Measurements from ENCODE around the gene PTPRT.

The PTPRT gene

GRCh38 chr20:42510686-42511085, 679.0 kb downstream of the PTPRT start:
- no peak for DNase-seq

DNA sequence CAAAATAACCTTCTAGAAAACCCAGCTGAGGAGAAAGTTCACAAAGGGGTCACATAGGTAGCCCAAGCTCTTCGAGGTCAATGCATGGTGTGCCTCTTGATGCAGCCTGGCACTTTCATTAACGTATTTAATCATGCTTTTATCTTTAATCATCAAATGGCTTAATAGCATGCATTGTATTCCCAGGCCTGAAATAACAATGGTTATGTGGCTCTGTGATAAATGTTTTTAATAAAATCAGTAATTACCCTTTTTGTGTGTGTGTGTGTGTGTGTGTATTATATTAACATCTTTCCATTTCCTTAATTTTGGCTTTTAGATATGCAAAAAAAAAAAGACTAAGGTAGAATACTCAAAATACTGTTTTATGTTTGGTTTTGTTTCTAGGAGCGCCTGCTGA, 681.8 kb downstream of the PTPRT start:
- DNase-seq: no peak

- DNase-seq: no peak
Measured at GRCh38 chr20:42506397-42506796, 683.3 kb downstream of the PTPRT start.

GRCh38 chr20:42502591-42502990, 687.1 kb downstream of the PTPRT start:
- DNase-seq: no peak

DNA sequence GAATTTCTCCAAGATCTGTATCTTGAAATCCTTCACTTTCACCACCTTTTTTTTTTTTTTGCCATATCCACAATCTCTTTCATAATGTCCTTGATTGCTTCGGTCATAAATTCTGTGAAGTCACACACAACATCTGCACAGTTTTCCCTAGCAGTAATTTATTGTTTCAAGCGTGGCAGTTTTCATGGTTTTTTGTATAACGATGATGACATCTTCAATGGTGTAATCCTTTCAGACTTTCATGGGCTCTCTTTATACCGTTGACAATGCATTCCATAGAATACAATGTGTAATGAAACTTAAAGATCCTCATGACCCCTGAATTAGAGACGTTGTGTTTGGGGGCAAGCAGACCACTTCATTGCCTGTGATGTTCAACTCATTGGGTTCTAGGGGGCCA, 693.1 kb downstream of the PTPRT start:
- DNase-seq: no peak

DNA sequence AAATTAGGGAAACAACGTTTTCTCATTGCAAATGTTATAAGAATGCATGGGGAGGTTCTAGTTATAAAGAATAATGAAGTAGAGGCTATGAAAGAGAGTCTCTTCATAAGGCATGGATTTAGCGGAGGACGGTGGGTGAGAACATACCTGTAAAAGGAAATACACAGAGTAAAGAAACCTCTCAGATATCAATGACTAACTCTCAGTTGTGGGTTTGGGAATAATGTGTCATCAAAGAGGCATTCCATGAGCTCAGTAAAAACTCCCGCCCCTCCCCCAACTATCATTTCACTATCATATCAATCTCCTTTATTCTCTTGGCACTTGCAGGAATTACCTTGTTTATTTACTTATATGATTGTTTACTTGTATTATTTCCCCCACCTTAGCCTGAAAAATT, 695.4 kb downstream of the PTPRT start:
- DNase-seq: no peak

GRCh38 chr20:42493001-42493400, 696.7 kb downstream of the PTPRT start:
- no peak for DNase-seq

DNA sequence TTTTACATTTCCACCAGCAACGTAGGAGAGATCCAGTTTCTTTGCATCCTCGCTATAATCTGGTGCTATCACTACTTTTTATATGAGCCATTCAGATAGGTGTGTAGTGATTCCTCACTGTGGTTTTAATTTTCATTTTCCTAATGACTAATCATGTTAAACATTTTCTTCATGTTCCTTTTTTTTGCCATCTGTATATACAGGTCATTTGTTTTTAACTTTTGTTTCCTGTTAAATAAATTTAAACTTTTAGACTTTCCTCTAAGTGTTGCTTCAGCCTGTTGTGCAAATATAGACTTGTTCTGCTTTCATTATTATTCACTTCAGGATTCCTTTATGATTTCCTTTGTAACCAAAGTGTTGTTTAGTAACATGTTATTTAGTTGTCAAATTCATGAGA, 697.4 kb downstream of the PTPRT start:
- DNase-seq: no peak

DNA sequence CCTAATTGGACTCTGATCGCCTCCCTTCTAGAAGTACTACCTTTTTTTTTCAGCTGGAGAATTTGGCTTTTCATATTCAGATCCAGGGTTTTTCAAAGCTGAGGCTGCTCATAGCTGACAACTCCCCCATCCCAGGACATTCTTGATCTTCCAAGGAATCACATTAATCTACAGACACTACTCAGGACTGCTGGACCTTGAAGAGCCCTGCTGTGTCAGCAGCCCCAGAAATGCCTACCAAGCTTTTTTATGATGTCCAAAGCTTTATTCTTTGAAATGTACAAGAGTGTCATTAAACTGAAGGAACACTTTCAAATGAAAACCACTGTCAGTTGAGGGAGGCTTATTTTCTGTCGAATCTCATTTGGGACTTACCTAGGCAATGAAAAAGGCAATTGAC, 704.1 kb downstream of the PTPRT start:
- DNase-seq: no peak

DNA sequence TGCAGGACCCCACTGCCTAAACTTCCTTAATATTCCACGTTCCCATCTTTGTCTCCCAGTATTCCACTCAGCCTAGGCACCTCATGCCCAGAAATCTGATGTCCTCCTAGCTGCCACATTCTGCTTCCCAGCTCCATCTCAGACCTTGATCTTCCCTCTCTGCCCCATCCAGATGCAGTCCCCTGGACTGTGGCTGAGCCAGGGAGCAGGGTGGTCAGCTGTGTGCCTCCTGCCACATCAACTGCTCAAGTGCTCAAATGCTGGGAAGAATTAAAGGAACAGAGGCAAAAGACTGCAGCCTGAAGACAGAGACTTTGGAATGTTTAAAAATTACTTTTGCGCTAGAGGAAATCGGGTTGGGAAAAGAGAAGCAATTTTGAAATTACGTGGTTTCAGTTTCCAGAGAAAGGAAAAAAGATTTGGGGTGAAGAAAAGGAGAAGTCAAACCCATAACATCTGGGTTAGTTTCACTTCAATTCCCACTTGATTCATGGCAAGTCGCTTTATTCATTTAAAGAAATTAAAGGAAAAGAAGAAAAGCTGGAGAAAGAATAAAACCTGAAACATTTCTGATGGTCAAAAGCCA, 704.8 kb downstream of the PTPRT start:
- DNase-seq: no peak

GRCh38 chr20:42484335-42484734, 705.4 kb downstream of the PTPRT start:
- DNase-seq: no peak

GRCh38 chr20:42483730-42484303, 705.9 kb downstream of the PTPRT start:
- DNase-seq: no peak

GRCh38 chr20:42482808-42483207, 706.9 kb downstream of the PTPRT start:
- DNase-seq: no peak

DNA sequence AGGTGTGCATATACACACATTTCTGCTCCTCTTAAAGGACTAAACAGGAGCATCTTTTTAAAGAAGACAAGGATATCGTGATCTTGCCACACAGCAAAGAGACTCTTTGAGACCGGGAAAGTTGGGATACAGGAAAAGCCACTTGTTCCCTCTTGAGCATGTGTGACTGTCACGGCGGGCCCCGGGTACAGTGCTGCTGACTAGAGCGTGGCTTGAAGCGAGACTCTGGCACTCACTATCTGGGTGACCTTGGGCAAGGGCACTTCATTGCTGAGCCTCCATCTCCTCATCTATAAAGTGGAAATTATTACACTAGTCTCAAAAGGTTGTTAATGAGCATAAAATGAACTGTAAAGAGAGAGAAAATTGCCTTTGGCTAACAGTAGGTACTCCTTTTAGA, 713.9 kb downstream of the PTPRT start:
- no peak for DNase-seq

DNA sequence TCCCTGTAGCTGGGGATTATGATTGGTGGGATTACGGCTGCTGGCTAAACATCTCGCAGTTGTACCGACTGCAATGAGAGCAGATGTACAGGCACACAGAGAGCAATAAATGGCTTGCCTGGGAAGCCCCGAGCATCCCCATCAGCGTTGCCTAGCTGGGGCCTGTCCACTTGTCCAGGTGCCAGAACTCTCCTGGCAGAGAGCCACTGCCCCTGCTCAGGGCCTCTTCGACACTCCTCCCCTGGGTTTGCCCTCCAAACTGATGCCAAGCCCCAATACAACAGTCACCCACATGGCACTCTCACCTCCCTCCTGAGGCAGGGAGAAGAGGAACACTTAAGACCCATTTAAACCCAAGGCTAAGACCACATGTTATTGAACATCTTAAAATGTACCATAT, 715.1 kb downstream of the PTPRT start:
- DNase-seq: no peak

DNA sequence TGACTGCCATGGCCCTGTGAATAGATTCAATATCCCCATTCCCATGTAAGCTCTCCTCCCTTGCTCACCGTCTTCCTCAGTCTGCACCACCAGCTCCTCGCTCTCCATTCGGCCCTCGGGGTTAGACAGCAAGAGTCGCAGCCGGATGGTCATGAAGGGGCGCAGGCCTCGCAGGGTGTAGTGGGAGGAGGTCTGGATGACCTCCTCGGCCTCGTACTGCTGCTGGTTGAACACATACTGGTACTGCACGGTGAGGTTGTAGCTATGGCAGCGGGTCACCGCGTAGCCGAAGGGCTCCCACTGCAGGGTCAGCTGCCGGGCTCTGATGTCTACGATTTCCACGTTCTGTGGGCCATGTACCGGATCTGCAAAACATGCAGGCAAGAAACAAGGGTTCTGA, 717.5 kb downstream of the PTPRT start:
- DNase-seq: no peak

GRCh38 chr20:42461965-42462593, 727.6 kb downstream of the PTPRT start:
- DNase-seq: no peak

DNA sequence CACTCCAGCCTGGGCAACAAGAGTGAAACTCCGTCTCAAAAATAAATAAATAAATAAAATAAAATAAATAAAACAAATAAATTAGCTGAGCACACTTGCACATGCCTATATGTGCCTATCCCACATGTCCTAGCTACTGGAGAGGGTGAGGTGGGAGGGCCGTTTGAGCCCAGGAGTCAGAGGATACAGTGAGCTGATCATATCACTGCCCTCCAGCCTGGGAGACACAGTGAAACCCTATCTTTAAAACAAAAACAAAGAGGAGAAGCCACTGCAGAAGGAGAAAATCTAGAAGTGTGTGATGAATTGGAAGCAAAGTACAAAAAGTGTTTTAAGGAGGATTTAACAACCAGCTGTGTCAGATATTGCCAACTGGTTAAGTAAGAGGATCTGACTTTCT, 728.4 kb downstream of the PTPRT start:
- no peak for DNase-seq

GRCh38 chr20:42447270-42447669, 742.4 kb downstream of the PTPRT start:
- no peak for DNase-seq

GRCh38 chr20:42444799-42445198, 744.9 kb downstream of the PTPRT start:
- no peak for DNase-seq

- DNase-seq: no peak
Measured at GRCh38 chr20:42443200-42443599, 746.5 kb downstream of the PTPRT start.

GRCh38 chr20:42442716-42443115, 747.0 kb downstream of the PTPRT start:
- no peak for DNase-seq

DNA sequence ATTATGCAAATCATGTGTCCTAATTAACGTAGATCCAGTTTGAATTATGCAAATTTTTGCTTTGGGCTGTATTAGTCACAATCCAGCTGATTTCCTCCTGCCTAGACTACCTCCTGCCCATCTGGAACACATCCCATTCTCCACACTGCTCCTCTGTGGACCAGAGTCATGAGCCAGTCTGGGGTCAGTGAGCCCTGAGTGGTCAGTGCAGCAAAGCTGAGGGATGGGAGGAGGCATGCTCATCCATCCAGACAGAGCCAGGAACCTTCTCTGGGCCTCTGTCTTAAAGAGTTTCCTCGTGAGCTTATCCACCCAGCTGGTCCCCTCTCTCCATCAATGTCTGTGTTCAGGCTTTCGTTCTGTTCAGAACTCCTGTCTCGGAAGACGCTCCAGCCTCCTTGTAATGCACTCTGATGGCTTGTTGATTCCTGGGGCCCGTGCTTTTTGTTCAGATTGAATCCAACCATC, 747.8 kb downstream of the PTPRT start:
- DNase-seq: no peak

DNA sequence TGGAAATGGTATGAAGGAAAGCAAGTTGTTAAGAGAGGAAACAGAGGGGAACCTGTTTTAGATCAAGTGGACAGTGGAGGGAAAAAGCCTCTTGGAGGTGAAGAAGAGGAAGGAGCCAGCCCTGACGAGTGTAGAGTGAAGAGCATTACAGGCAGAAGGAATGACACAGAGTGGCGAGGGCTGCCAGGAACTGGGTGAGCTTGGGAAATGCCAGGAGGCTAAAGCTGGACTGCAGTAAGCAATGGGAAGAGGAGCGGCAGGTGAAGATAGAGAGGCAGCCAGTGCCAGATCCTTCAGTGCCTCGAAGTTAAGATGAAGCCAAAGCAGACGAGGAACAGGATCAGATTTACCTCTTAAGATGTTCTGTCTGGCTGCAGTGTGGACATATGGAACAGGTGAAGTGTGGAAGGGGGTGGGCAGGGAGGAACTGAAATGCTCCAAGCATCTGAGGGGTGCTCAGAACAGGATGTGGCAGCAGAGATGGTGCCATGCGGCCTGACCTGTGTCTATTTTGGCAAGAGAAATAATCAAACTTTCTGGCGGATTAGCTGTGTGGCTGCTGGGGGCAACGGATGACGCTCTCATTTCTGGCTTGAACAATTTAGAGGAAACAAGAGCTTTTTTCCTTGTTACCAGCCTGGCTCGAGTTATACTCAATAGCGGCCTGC, 748.4 kb downstream of the PTPRT start:
- DNase-seq: no peak

Data from CD4-positive, alpha-beta T cell treated with Interleukin-4 for 4 hours (primary cell).